Fibroblast of villous mesenchyme (primary cell): ENCODE results near the gene TEAD1. TPM values are rescaled to one million over a fixed set of nuclear protein-coding genes. Genes with fewer than 3 reads are reported as not detected.

Experiments used
- DNase-seq: peaks from one replicate; pipeline ENCODE4 v3.0.0-alpha.2; 2010; ENCODE audit warnings: low read depth
- H3K4me3 ChIP-seq: 2 replicates; pipeline ENCODE4 v1.5.1; 2011; ENCODE audit warnings: low read depth, mild to moderate bottlenecking, low read length
- total RNA-seq: library from RNA; depleted of rRNA; stranded (reverse); fragments of >200 nt; gene quantifications from 2 replicates; pipeline ENCODE4 v1.2.3, GENCODE V29; 2012
- TF ChIP-seq, protein P1 (sequence below): IDR thresholded peaks from 2 replicates; pipeline ENCODE4 v1.5.1; 2012; ENCODE audit warnings: low read depth, mild to moderate bottlenecking, low read length; ENCODE audit not compliant: insufficient read depth

The TEAD1 gene
- total RNA-seq, 1 donor = 244 TPM

- no peak overlapping the region for H3K4me3 ChIP-seq
- DNase-seq = no peak
- TF ChIP-seq, protein P1, sequence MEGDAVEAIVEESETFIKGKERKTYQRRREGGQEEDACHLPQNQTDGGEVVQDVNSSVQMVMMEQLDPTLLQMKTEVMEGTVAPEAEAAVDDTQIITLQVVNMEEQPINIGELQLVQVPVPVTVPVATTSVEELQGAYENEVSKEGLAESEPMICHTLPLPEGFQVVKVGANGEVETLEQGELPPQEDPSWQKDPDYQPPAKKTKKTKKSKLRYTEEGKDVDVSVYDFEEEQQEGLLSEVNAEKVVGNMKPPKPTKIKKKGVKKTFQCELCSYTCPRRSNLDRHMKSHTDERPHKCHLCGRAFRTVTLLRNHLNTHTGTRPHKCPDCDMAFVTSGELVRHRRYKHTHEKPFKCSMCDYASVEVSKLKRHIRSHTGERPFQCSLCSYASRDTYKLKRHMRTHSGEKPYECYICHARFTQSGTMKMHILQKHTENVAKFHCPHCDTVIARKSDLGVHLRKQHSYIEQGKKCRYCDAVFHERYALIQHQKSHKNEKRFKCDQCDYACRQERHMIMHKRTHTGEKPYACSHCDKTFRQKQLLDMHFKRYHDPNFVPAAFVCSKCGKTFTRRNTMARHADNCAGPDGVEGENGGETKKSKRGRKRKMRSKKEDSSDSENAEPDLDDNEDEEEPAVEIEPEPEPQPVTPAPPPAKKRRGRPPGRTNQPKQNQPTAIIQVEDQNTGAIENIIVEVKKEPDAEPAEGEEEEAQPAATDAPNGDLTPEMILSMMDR = no peak
These were observed 116.8 kb downstream of the TEAD1 start for GRCh38 chr11:12790861-12791616.

DNA sequence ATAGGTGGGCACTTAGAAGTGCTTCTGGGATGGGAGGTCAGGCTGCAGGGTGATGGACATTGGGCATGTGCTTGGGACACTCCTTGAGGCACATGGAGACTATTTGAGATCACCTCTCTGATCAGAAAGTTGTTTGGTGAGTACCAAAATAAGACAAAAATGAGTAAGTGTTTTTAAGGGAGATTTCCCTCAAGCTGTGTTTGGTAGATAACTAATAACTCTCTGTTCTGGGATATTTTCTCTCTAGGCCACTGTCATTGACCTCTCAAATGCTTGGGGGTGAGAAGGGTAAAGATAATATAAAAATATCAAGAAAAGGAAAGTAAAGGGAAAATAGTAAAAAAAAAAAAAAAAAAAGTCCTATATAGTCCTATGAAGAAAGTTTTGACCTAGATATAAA is 117.8 kb downstream of the TEAD1 start:
- DNase-seq = no peak
- H3K4me3 ChIP-seq = no peak overlapping the region
- TF ChIP-seq, protein P1 = no peak

DNA sequence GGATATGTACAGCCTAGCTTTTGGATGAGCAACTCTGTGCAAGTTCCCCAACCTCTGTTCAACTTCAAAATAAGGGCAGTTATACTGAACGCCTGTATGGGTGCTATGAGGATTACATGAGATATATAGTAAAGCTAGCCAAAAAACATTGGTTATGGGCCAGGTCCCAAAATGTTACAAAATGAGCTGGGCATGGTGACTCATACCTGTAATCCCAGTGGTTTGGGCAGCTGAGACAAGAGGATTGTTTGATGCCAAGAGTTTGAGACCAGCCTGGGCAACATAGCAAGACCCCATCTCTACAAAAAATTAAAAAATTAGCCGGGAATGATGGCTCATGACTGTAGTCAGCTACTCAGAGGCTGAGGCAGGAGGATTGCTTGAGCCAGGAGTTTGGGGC is 118.4 kb downstream of the TEAD1 start:
- TF ChIP-seq, protein P1 = no peak
- DNase-seq = peak; percentile 76
- H3K4me3 ChIP-seq = no peak overlapping the region

DNA sequence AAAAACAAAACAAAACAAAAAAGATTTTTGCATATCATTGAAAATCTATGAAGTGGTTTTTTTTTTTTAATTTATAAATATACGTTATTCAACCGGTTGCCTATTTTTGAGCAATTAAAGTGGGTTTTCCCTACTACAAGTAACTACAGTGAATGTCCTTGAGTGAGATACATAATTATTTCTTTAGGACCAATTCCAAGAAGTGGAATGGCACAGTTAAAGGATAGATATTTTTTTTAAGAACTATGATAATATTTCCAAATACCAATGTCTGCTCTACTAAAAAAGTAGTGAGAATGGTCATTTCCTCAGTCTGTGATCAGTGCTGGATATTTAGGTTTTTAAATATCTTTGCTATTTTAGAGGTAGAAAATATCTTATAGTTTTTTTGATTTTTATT is 118.8 kb downstream of the TEAD1 start:
- TF ChIP-seq, protein P1 = no peak
- H3K4me3 ChIP-seq = no peak overlapping the region
- no peak for DNase-seq

- H3K4me3 ChIP-seq = no peak overlapping the region
- TF ChIP-seq, protein P1 = no peak
- DNase-seq = no peak
These were observed 119.3 kb downstream of the TEAD1 start for GRCh38 chr11:12793506-12793905.

DNA sequence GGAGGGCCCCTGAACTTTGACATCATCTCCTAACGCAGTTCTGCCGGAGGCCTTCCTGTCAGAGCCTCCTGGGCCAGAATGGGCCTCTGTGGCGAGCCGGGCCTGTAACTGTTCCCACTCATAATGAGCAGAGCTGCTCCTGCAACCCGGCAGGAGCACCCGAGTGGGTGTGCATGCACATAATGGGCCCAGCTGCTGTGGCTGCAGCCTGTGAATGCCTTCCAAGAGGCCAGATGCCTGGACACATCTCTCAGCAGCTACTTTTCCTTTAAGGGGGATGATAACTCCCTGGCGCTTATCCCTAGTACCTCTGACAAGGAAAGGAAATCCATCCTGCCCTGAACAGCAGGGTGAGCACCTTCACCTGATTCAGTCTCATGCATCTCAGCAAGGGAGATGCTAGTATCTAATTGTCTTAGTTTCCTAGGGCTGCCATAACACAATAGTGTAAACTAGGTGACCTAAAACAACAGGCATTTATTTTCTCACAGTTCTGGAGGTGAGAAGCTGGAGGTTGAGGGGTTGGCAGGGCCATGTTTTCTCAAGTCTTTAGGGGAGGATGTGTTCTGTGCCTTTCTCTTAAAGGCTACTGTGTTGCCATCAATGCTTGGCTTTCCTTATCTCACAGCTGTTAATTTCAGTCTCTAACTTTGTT is 120.5 kb downstream of the TEAD1 start:
- DNase-seq = no peak
- H3K4me3 ChIP-seq = no peak overlapping the region
- TF ChIP-seq, protein P1 = no peak
